IMR-90 (cell line): ENCODE measurements around the gene F2RL3. TPM values are rescaled to one million over a fixed set of nuclear protein-coding genes. Genes with fewer than 3 reads are reported as not detected.

Source experiments
- ATAC-seq: fragments of 200-7000 bp; cut with Tn5 transposase; 2 replicates; pipeline ENCODE4 v1.9.1; 2020; ENCODE audit warnings: low read depth, mild to moderate bottlenecking, moderate library complexity
- BruUV-seq: library from RNA; stranded (reverse); fragments of 400-500 nt; replicated peaks from 2 replicates; lab custom pipeline; 2021; lab: Mats Ljungman, UMichigan
- CTCF ChIA-PET: fragments of 300-600 bp; formaldehyde crosslinking; extraction: SDS; loops from one replicate; lab custom pipeline; 2021; ENCODE audit warnings: antibody characterized with exemption; lab: Yijun Ruan, JAX
- POLR2A ChIA-PET: fragments of 300-600 bp; sonication (Branson Sonifier 250); formaldehyde crosslinking; loops from one replicate; lab custom pipeline; 2022; ENCODE audit warnings: antibody characterized with exemption; ENCODE audit not compliant: unreplicated experiment; lab: Charles Lee
- DNase-seq: peaks from one replicate; pipeline ENCODE4 v3.0.0; 2013
- H2AFZ ChIP-seq: replicated peaks from 2 replicates; pipeline ENCODE3; 2013; ENCODE audit warnings: low read length, mild to moderate bottlenecking; ENCODE audit not compliant: poor library complexity
- H2AK5ac ChIP-seq: 2 replicates; pipeline ENCODE4 v1.6.1; 2013; ENCODE audit warnings: low read depth, low read length, inconsistent platforms
- H2AK9ac ChIP-seq: replicated peaks from 2 replicates; pipeline ENCODE3; 2013; ENCODE audit warnings: mild to moderate bottlenecking, low read depth, low read length, moderate library complexity; ENCODE audit not compliant: poor library complexity
- H2BK120ac ChIP-seq: 2 replicates; pipeline ENCODE4 v1.6.1; 2013; ENCODE audit warnings: low read depth, low read length, inconsistent platforms
- H2BK15ac ChIP-seq: 3 replicates; pipeline ENCODE4 v1.6.1; 2013; ENCODE audit warnings: low read depth, low read length, inconsistent platforms
- H2BK20ac ChIP-seq: 2 replicates; pipeline ENCODE4 v1.6.1; 2013; ENCODE audit warnings: low read depth, mild to moderate bottlenecking, inconsistent platforms, low read length, moderate library complexity
- H2BK5ac ChIP-seq: 2 replicates; pipeline ENCODE4 v1.6.1; 2013; ENCODE audit warnings: mild to moderate bottlenecking, low read depth, low read length, inconsistent platforms; ENCODE audit not compliant: poor library complexity, severe bottlenecking
- H3K14ac ChIP-seq: replicated peaks from 2 replicates; pipeline ENCODE4 v1.6.1; 2013; ENCODE audit warnings: low read depth, low read length, inconsistent platforms
- H3K18ac ChIP-seq: 2 replicates; pipeline ENCODE4 v1.6.1; 2013; ENCODE audit warnings: low read depth, low read length, control low read depth
- H3K23ac ChIP-seq: 2 replicates; pipeline ENCODE4 v1.6.1; 2013; ENCODE audit warnings: low read depth, low read length, inconsistent platforms
- H3K27ac ChIP-seq: 2 replicates; pipeline ENCODE4 v1.5.1; 2013; ENCODE audit warnings: mild to moderate bottlenecking, control low read depth, low read length; ENCODE audit not compliant: insufficient read depth
- H3K27me3 ChIP-seq: 2 replicates; pipeline ENCODE4 v1.6.1; 2013; ENCODE audit warnings: low read length; ENCODE audit not compliant: control insufficient read depth, insufficient read depth
- H3K36me3 ChIP-seq: 2 replicates; pipeline ENCODE4 v1.6.1; 2013; ENCODE audit warnings: low read length, mixed read lengths; ENCODE audit not compliant: control insufficient read depth, insufficient read depth
- H3K4ac ChIP-seq: 2 replicates; pipeline ENCODE4 v1.6.1; 2013; ENCODE audit warnings: low read depth, low read length, inconsistent platforms
- H3K4me1 ChIP-seq: 2 replicates; pipeline ENCODE4 v1.6.1; 2013; ENCODE audit warnings: low read length, mixed read lengths; ENCODE audit not compliant: control insufficient read depth, insufficient read depth
- H3K4me2 ChIP-seq: 2 replicates; pipeline ENCODE4 v1.6.1; 2013; ENCODE audit warnings: low read depth, mild to moderate bottlenecking, control low read depth, low read length, moderate library complexity
- H3K4me3 ChIP-seq: 2 replicates; pipeline ENCODE4 v1.5.1; 2013; ENCODE audit warnings: low read depth, mild to moderate bottlenecking, control low read depth, low read length, moderate library complexity; ENCODE audit not compliant: insufficient read depth
- H3K56ac ChIP-seq: 2 replicates; pipeline ENCODE4 v1.6.1; 2013; ENCODE audit warnings: low read length, inconsistent platforms; ENCODE audit not compliant: insufficient read depth; ENCODE audit errors: extremely low read depth
- H3K79me1 ChIP-seq, 2 experiments: 2 replicates each; pipeline ENCODE4 v1.6.1; 2013; ENCODE audit warnings: low read length in 2 of 2, inconsistent platforms in 1 of 2, low read depth in 1 of 2
- H3K9ac ChIP-seq: 2 replicates; pipeline ENCODE4 v1.6.1; 2013; ENCODE audit warnings: low read depth, low read length, control low read depth
- H3K9me1 ChIP-seq: 2 replicates; pipeline ENCODE4 v1.6.1; 2013; ENCODE audit warnings: low read length, inconsistent platforms; ENCODE audit not compliant: insufficient read depth
- H3K9me3 ChIP-seq: 2 replicates; pipeline ENCODE4 v1.6.1; 2013; ENCODE audit warnings: low read length; ENCODE audit not compliant: control insufficient read depth, insufficient read depth
- H4K20me1 ChIP-seq: 2 replicates; pipeline ENCODE4 v1.6.1; 2013; ENCODE audit warnings: low read length, inconsistent platforms; ENCODE audit not compliant: insufficient read depth
- H4K5ac ChIP-seq: 2 replicates; pipeline ENCODE4 v1.6.1; 2013; ENCODE audit warnings: mild to moderate bottlenecking, low read depth, low read length, control low read depth
- H4K8ac ChIP-seq, 2 experiments: 2 replicates each; pipeline ENCODE4 v1.6.1; 2013; ENCODE audit warnings: low read depth in 2 of 2, low read length in 2 of 2, control low read depth in 1 of 2, inconsistent platforms in 1 of 2
- H4K91ac ChIP-seq: 2 replicates; pipeline ENCODE4 v1.6.1; 2013; ENCODE audit warnings: low read depth, low read length, inconsistent platforms; ENCODE audit not compliant: insufficient read depth
- BHLHE40 ChIP-seq: fragments of 150-350 bp; IDR thresholded peaks from 2 replicates; pipeline ENCODE4 v1.6.1; 2016; ENCODE audit warnings: mild to moderate bottlenecking, low read depth, low read length
- CEBPB ChIP-seq: IDR thresholded peaks from 2 replicates; pipeline ENCODE4 v1.6.1; 2012; ENCODE audit warnings: low read depth, low read length, improper control_type of control experiment
- CHD1 ChIP-seq: IDR thresholded peaks from 2 replicates; pipeline ENCODE4 v1.6.1; 2012; ENCODE audit warnings: low read depth, low read length, improper control_type of control experiment
- FOS ChIP-seq: fragments of 150-350 bp; IDR thresholded peaks from 2 replicates; pipeline ENCODE4 v1.6.1; 2016; ENCODE audit warnings: low read depth, low read length
- MAFK ChIP-seq: IDR thresholded peaks from 2 replicates; pipeline ENCODE4 v1.6.1; 2012; ENCODE audit warnings: low read depth, low read length, improper control_type of control experiment
- MAZ ChIP-seq: IDR thresholded peaks from 2 replicates; pipeline ENCODE4 v1.6.1; 2012; ENCODE audit warnings: low read depth, mild to moderate bottlenecking, low read length, improper control_type of control experiment, moderate library complexity, borderline replicate concordance
- MXI1 ChIP-seq: IDR thresholded peaks from 2 replicates; pipeline ENCODE4 v1.6.1; 2012; ENCODE audit warnings: low read depth, mild to moderate bottlenecking, low read length, moderate library complexity, borderline replicate concordance
- NFE2L2 ChIP-seq: fragments of 150-350 bp; IDR thresholded peaks from 2 replicates; pipeline ENCODE4 v1.6.1; 2016; ENCODE audit warnings: low read depth, mild to moderate bottlenecking, low read length
- POLR2A ChIP-seq: IDR thresholded peaks from 2 replicates; pipeline ENCODE4 v1.6.1; 2012; ENCODE audit warnings: mild to moderate bottlenecking, low read depth, low read length
- RAD21 ChIP-seq: IDR thresholded peaks from 2 replicates; pipeline ENCODE4 v1.6.1; 2012; ENCODE audit warnings: low read length, improper control_type of control experiment
- RFX5 ChIP-seq: IDR thresholded peaks from 2 replicates; pipeline ENCODE4 v1.8.0; 2012; ENCODE audit warnings: low read depth, mild to moderate bottlenecking, low read length, moderate library complexity
- SMC3 ChIP-seq: fragments of 150-350 bp; IDR thresholded peaks from 2 replicates; pipeline ENCODE4 v1.6.1; 2016; ENCODE audit warnings: low read depth, mild to moderate bottlenecking, antibody characterized with exemption, low read length, moderate library complexity
- WGBS, 2 experiments: methylation state at CpG; one replicate each; pipeline versions ENCODE4 v1.1.5 to v1.1.7; 2013; ENCODE audit warnings: missing lambda C conversion rate in 2 of 2; ENCODE audit not compliant: insufficient read length in 1 of 2; ENCODE audit errors: extremely low coverage in 2 of 2; 5-methylcytosine and 5-hydroxymethylcytosine counted together
- dilution Hi-C: fragments of 300-500 bp; cut with HindIII; formaldehyde crosslinking; loops from one replicate; pipeline ENCODE4 v1.14.3; 2018; ENCODE audit warnings: low sequenced_read_pairs; ENCODE audit not compliant: unreplicated experiment
- in situ Hi-C: fragments of 300-500 bp; cut with MboI; formaldehyde crosslinking; loops from 3 replicates; pipeline ENCODE4 v1.14.3; 2019; ENCODE audit warnings: low sequenced_read_pairs, inconsistent platforms, mixed read lengths
- intact Hi-C: fragments of 100-400 bp; cut with micrococcal nuclease; formaldehyde crosslinking; loops from 2 replicates; pipeline ENCODE4 v1.10.0; 2022
- polyA plus RNA-seq, 3 experiments: library from polyadenylated mRNA; depleted of rRNA; stranded (reverse); fragments of >200 nt; gene quantifications; 2 replicates each; pipeline ENCODE4 v1.2.3, GENCODE V29; 2012; ENCODE audit warnings: low replicate concordance in 1 of 3
- total RNA-seq: library from RNA; depleted of rRNA; stranded (reverse); fragments of >200 nt; gene quantifications from 2 replicates; pipeline ENCODE4 v1.2.3, GENCODE V29; 2012
- TF ChIP-seq, protein P1 (sequence below): fragments of 150-350 bp; IDR thresholded peaks from 2 replicates; pipeline ENCODE4 v1.6.1; 2016; ENCODE audit warnings: low read depth, mild to moderate bottlenecking, low read length, moderate library complexity, borderline replicate concordance
- TF ChIP-seq, protein P2 (sequence below): fragments of 150-350 bp; IDR thresholded peaks from 2 replicates; pipeline ENCODE4 v1.6.1; 2017; ENCODE audit warnings: mild to moderate bottlenecking, antibody characterized with exemption, low read length, low read depth
- TF ChIP-seq, protein P3 (sequence below): conservative IDR thresholded peaks from 2 replicates; pipeline ENCODE4 v1.5.1; 2012; ENCODE audit warnings: mild to moderate bottlenecking, low read depth, low read length, improper control_type of control experiment

The F2RL3 gene
- total and polyA plus RNA-seq, 2 of the 4 experiments (the other 2 are of a cell fraction) = 0.03 TPM; not detected in 1

DNA sequence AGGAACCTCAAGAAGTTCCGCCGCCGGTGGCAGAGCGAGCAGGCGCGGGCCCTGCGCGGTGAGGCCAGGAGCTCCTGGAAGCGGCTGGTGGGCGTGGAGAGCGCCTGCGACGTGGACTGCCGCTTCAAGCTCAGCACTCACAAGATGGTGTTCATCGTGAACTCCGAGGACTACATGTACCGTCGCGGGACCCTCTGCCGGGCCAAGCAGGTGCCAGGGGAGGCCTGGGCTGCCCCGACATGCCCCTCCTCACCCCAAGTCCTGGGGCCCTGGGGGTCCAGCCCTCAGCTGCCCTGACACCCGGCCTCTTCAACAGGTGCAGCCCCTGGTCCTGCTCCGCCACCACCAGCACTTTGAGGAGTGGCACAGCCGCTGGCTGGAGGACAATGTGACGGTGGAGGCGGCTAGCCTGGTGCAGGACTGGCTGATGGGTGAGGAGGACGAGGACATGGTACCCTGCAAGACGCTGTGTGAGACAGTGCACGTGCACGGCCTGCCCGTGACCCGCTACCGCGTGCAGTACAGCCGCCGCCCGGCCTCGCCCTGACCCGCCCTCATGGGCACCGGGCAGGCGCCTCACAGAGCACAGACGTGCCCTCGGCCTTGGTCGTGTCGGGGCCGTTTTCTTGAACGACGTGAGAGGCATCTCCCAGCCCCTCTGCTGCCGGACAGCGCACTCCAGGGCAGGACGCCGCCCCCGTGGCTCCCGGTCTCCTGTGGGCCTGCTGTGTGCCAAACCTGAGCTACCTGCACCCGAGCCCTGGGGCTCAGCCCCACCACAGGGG is 10.4 kb upstream of the F2RL3 start:
- Histone ChIP-seq H2BK5ac (no peak overlapping the region), H2BK20ac (no peak overlapping the region), H4K20me1 (peaks cover 26% of the 10 kb centered on the region), H3K27ac (no peak overlapping the region), H3K9me3 (peaks cover 22% of the 10 kb centered on the region), H3K56ac (no peak overlapping the region), H2AK5ac (no peak overlapping the region), H3K4me1 (no peaks in the 10 kb centered on the region), H3K4me3 (no peak overlapping the region), H2BK120ac (no peak overlapping the region), H2AFZ (peak overlapping the region; percentile 21), H4K8ac (no peak overlapping the region), H2BK15ac (no peak overlapping the region), H3K23ac (no peak overlapping the region), H3K14ac (no peak overlapping the region), H3K18ac (no peak overlapping the region), H3K36me3 (peaks cover 57% of the 10 kb centered on the region), H3K79me1 (peaks cover 19 to 21% of the 10 kb centered on the region in 2 experiments), H2AK9ac (no peak overlapping the region), H4K91ac (no peak overlapping the region), H4K5ac (no peak overlapping the region), H3K9ac (no peak overlapping the region), H3K27me3 (no peaks in the 10 kb centered on the region), H3K9me1 (0 out of 2 replicates have a peak, but pooled peaks cover 5% of the 10 kb centered on the region), H3K4ac (no peak overlapping the region), H3K4me2 (no peak overlapping the region)
- DNase-seq (no peak), ATAC-seq (no peak)
- CTCF ChIA-PET = no interaction called here
- POLR2A ChIA-PET = no interaction called here
- 99% methylated on average over 28 of the region's 55 CpGs; no CpG with 5 or more reads in 1 of the 2 experiments for WGBS, 2 experiments
- BruUV-seq = no TSS peak
- intact Hi-C loops = no loop called here
- dilution Hi-C loops = no loop called here
- in situ Hi-C loops = no loop called here
- no peak for TF ChIP-seq BHLHE40
- TF ChIP-seq, protein P1, sequence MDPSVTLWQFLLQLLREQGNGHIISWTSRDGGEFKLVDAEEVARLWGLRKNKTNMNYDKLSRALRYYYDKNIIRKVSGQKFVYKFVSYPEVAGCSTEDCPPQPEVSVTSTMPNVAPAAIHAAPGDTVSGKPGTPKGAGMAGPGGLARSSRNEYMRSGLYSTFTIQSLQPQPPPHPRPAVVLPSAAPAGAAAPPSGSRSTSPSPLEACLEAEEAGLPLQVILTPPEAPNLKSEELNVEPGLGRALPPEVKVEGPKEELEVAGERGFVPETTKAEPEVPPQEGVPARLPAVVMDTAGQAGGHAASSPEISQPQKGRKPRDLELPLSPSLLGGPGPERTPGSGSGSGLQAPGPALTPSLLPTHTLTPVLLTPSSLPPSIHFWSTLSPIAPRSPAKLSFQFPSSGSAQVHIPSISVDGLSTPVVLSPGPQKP = no peak
- TF ChIP-seq POLR2A = no peak
- TF ChIP-seq FOS = no peak
- no peak for TF ChIP-seq MAZ
- no peak for TF ChIP-seq NFE2L2
- TF ChIP-seq, protein P2, sequence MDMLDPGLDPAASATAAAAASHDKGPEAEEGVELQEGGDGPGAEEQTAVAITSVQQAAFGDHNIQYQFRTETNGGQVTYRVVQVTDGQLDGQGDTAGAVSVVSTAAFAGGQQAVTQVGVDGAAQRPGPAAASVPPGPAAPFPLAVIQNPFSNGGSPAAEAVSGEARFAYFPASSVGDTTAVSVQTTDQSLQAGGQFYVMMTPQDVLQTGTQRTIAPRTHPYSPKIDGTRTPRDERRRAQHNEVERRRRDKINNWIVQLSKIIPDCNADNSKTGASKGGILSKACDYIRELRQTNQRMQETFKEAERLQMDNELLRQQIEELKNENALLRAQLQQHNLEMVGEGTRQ = no peak
- TF ChIP-seq SMC3 = no peak
- TF ChIP-seq, protein P3, sequence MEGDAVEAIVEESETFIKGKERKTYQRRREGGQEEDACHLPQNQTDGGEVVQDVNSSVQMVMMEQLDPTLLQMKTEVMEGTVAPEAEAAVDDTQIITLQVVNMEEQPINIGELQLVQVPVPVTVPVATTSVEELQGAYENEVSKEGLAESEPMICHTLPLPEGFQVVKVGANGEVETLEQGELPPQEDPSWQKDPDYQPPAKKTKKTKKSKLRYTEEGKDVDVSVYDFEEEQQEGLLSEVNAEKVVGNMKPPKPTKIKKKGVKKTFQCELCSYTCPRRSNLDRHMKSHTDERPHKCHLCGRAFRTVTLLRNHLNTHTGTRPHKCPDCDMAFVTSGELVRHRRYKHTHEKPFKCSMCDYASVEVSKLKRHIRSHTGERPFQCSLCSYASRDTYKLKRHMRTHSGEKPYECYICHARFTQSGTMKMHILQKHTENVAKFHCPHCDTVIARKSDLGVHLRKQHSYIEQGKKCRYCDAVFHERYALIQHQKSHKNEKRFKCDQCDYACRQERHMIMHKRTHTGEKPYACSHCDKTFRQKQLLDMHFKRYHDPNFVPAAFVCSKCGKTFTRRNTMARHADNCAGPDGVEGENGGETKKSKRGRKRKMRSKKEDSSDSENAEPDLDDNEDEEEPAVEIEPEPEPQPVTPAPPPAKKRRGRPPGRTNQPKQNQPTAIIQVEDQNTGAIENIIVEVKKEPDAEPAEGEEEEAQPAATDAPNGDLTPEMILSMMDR = no peak
- TF ChIP-seq CEBPB = no peak
- no peak for TF ChIP-seq MAFK
- TF ChIP-seq RAD21 = no peak
- TF ChIP-seq RFX5 = no peak
- no peak for TF ChIP-seq MXI1
- no peak for TF ChIP-seq CHD1
